NCI-H526 (cell line): ENCODE measurements around the gene SLC9C1.

Experiments
- DNase-seq, 2 experiments: peaks; one replicate each; lab custom pipeline; 2025; lab: John Stamatoyannopoulos, UW

Gene SLC9C1

GRCh38 chr3:112306825-112307224 lies 12.8 kb upstream of the SLC9C1 start:
- DNase-seq: no peak

DNA sequence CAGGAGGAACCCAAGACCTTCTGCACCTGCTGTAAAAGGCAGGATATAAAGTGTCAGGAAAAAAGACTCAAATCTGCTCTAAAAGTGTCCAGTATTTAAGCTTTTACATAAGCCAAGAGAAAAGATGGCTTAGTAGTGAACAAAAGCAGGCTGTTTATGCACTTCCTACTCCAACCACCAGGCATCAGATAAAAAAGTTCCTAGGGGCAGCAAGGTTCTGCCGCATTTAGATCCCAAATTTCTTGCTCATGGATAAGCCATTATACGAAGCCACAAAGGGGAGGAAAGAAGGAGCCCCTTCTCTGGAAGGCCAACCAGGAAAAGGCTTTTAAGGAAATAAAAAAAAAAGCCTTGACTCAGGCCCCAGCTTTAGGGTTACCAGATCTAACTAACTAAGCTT lies 10.6 kb upstream of the SLC9C1 start:
- no peak for DNase-seq

GRCh38 chr3:112303764-112304325 lies 9.8 kb upstream of the SLC9C1 start:
- no peak for DNase-seq

GRCh38 chr3:112302881-112303763 lies 9.1 kb upstream of the SLC9C1 start:
- no peak for DNase-seq

DNA sequence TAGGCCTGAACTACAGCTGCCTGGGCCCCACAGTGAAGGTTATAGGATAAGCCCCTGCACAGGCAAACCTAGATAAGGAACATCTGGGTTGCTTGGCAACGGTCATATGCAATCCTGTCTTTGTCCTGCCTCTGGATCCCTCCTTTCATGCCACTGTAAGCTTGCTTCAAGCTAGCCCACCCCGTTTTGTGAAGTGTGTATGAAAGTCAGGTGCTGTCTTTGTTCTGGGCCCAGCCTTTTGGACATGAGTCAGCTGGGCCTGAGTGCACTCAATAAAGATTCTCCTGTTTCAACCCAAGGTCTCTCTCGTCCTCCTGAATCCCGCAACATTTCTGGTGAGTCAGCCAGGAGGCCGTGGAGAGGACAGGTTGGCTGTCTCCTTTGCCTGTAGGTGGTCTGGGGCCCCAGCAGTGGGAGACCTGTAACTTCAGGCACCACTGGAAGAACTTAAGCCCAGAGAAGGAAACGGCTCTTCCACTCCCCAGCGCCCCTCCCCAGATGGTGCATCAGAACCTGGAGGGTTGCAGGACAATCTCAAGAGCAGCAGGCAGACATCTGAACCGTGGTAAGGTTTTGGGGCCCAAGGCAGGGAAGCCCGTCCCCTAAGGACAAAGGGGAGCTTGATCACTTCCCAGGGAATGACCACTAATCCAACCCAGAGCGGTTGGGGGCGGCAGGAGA lies 8.3 kb upstream of the SLC9C1 start:
- no peak for DNase-seq

GRCh38 chr3:112298781-112299180 lies 4.8 kb upstream of the SLC9C1 start:
- DNase-seq: no peak

- DNase-seq: no peak
These were observed 3.7 kb upstream of the SLC9C1 start for GRCh38 chr3:112297714-112298113.

DNA sequence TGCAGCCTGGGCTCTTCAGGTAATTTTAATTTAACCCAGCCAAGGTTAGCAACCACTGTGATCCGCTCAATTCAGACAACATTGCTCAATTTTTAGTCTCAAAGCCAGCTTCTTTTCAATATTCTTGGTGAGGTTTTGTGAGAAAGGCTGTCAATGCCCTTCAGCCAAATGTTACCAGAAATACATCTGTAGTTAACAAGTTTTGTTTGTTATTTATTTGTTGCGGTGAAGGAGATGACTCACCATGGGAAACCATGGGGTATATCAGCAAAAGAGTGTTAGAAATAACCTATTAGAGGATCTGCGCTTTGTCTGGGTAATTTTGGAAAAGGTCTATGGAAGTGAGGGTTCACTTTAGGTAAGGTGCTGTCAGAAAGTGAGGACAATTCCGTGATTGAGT lies 5.0 kb downstream of the SLC9C1 start:
- no peak for DNase-seq

- no peak for DNase-seq
These were observed 13.8 kb downstream of the SLC9C1 start for GRCh38 chr3:112280266-112280665.

DNA sequence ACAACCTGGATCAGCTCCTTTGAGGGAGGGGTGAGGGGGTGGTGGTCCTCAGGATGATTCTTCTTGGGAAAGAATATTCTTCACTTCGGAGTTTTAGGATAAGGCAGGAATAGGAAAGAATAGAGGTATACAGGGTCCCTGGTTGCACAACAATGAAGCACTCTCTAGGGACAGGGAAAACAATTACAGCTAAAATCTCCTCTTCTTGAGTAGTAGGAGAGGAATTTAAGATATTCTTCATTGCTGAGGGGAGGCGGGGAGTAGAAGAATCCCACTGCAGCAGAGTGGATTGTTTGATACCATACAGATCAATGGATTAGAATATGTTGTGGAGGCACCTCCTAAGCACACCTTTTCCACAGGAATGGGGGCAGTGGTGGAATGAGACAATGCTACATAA lies 20.5 kb downstream of the SLC9C1 start:
- no peak for DNase-seq

- DNase-seq: no peak
These were observed 32.3 kb downstream of the SLC9C1 start for GRCh38 chr3:112261742-112262141.

DNA sequence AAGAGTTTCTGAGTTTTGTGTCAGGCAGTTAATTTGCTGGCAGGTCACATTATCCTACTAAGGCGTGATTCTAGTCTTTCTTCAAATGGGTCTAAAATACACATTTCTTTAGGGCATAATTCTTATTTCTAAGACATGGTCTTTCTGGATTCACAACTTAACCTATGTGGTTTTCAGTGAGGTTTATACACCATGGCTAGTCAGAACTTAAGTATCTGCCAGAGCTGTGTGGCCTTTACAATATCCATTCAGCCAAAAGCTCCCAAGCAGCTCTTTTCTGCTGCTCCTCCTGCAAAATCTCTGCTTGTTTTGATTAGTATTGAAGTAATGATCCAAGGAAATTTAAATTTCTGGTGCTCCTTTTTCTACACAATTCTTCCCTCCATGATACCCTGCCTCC lies 33.5 kb downstream of the SLC9C1 start:
- no peak for DNase-seq

DNA sequence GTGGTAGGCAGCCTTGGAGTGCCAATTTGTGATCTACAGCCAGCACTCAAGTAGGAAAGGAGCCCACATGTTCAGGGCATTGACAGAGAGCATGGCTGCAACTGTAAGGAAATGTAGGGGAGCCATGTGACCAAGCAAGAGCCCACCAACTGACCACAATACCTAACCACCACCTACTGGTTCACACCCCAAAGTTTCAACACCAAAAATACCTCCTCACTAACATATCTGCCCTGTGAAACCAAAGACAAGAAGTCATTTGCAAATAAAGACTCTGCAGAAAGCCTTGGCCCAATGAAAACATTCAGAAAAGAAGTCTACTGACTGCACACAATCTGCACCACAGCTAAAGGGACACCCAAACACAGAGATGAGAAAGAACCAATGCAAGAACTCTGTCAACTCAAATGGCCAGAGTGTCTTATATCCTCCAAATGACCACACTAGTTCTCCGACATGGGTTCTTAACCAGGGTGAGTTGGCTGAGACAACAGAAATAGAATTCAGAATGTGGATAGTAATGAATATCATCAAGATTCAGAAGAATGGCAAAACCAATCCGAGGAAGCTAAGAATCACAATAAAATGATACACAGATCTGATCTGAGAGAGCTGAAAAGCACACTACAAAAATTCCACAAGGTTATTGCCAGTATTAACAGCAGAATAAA lies 40.6 kb downstream of the SLC9C1 start:
- DNase-seq: no peak

DNA sequence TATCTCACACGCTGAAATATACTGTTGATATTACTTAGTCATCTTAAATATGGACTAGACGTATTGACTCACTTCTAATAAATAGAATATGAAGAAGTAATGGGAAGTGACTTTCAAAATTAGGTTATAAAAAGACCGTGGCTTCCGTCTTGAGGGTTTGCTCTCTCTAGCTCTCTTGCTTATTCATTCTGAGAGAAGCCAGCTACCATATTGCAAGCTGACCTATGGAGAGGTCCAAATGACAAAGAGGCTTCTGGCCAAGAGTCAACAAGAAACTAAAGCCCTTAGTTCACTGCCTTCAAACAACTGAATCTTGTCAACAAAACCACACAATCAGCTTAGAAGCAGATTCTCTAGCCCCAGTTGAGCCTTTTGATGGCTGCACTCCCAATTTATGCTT lies 46.1 kb downstream of the SLC9C1 start:
- no peak for DNase-seq

GRCh38 chr3:112247350-112247749 lies 46.7 kb downstream of the SLC9C1 start:
- no peak for DNase-seq

DNA sequence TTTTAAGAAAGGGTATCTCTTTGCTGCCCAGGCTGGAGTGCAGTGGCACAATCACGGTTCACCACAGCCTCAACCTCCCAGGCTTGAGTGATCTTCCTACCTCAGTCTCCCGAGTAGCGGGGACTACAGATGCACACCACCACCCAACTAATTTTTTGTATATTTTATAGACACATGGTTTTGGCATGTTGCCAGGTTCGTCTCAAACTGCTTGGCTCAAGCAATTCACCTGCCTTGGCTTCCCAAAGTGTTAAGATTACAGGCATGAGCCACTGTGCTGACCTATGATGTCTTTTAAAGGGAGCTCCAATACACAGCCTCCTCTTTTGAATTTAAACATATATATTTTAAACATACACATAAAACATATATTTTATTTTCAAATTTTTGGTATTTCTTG lies 60.9 kb downstream of the SLC9C1 start:
- no peak for DNase-seq

DNA sequence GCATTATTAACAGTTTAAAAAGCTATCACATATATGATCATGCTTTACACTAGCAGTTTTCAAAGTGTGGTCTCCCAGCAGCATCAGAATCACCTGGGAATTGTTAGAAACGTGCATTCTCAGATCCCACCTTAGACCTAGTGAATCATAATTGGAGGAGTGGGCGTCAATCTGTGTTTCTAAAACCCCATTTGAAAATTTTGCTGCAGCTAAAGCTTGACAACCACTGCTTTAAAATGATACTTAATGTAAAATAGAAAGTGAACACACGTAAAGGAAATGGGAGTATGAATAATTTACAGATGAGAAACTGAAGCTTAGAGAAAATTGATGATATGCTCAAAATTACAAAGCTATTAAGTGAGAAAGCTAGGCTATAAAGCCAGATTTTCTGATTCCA lies 62.3 kb downstream of the SLC9C1 start:
- DNase-seq: no peak

DNA sequence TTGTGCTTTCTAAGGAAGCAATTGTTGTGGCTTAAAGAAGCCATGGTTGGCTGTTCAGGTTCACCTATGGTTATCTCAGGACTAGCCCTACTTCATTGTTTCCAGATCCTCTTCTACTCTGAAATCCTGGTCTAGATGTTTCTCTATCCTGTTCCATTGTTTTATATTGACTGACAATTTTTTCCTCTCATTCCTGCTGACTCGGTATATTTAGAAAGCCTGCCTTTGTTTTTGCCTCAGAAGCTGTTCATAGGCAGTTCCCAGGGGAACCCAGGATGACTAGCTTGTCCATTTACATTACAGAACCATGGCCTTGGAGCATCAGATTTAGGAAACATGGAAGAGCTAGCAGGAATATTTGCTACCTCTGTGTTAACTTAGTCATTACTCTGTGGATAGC lies 64.0 kb downstream of the SLC9C1 start:
- no peak for DNase-seq

- no peak for DNase-seq
These were observed 65.2 kb downstream of the SLC9C1 start for GRCh38 chr3:112228786-112229185.

GRCh38 chr3:112200317-112200666 lies 93.7 kb downstream of the SLC9C1 start:
- DNase-seq: no peak

- no peak for DNase-seq
These were observed 94.2 kb downstream of the SLC9C1 start for GRCh38 chr3:112199622-112200316.

- no peak for DNase-seq
These were observed 96.9 kb downstream of the SLC9C1 start for GRCh38 chr3:112197131-112197530.
